Activated gamma-delta T cell (primary cell): ENCODE results near the gene NAE1.
"Not testable (repeated sequence)": the region's sequence is repeated elsewhere in the genome, so short reads cannot be mapped to it uniquely, and the experiment has no call there.

ENCODE experiments used
- DNase-seq: peaks from one replicate; lab custom pipeline; 2025; lab: John Stamatoyannopoulos, UW

The NAE1 gene

GRCh38 chr16:66802159-66802558 lies 28.6 kb downstream of the NAE1 start:
- DNase-seq, result no peak

GRCh38 chr16:66801320-66802105 lies 29.3 kb downstream of the NAE1 start, which contains the start of gene TERB1:
TSS of gene TERB1 (minus strand) at chr16:66801584. CDS start at chr16:66796798, 4,786 bp downstream.
- no peak for DNase-seq

GRCh38 chr16:66800856-66801255 lies 29.9 kb downstream of the NAE1 start:
- DNase-seq, result no peak

GRCh38 chr16:66798161-66798560 lies 32.6 kb downstream of the NAE1 start:
- DNase-seq, result no peak

- not testable (repeated sequence) for DNase-seq
Measured at GRCh38 chr16:66793984-66794383, 36.8 kb downstream of the NAE1 start.

- no peak for DNase-seq
Measured at GRCh38 chr16:66790130-66790733, 40.5 kb downstream of the NAE1 start.

- no peak for DNase-seq
Measured at GRCh38 chr16:66787427-66787826, 43.3 kb downstream of the NAE1 start.

- no peak for DNase-seq
Measured at GRCh38 chr16:66786551-66786950, 44.2 kb downstream of the NAE1 start.

GRCh38 chr16:66776457-66776856 lies 54.3 kb downstream of the NAE1 start:
- DNase-seq, result no peak

- DNase-seq, result no peak
Measured at GRCh38 chr16:66774981-66775380, 55.8 kb downstream of the NAE1 start.

GRCh38 chr16:66758086-66758485 lies 72.7 kb downstream of the NAE1 start:
- no peak for DNase-seq

GRCh38 chr16:66754819-66755218 lies 76.0 kb downstream of the NAE1 start:
- no peak for DNase-seq

- DNase-seq, result no peak
Measured at GRCh38 chr16:66754211-66754610, 76.6 kb downstream of the NAE1 start.

GRCh38 chr16:66752958-66753357 lies 77.8 kb downstream of the NAE1 start:
- DNase-seq, result no peak
